GM12875 (cell line): ENCODE data around the gene RPN2.

ENCODE experiments used
- H3K4me3 ChIP-seq: one replicate; pipeline ENCODE4 v1.5.1; 2011; ENCODE audit warnings: low read depth, low read length, control low read depth
- CTCF ChIP-seq: IDR thresholded peaks from 2 replicates; pipeline ENCODE4 v1.5.1; 2011; ENCODE audit warnings: low read depth, mild to moderate bottlenecking, control low read depth, inconsistent platforms, low read length, moderate library complexity, borderline replicate concordance; ENCODE audit not compliant: insufficient read depth

The RPN2 gene

GRCh38 chr20:37282556-37282955 lies 103.4 kb downstream of the RPN2 start:
- no peak overlapping the region for H3K4me3 ChIP-seq
- TF ChIP-seq CTCF, result no peak

- TF ChIP-seq CTCF, result no peak
- no peak overlapping the region for H3K4me3 ChIP-seq
Observed at GRCh38 chr20:37283530-37284195, 104.5 kb downstream of the RPN2 start.

GRCh38 chr20:37284691-37285161 lies 105.6 kb downstream of the RPN2 start:
- no peak for TF ChIP-seq CTCF
- H3K4me3 ChIP-seq, result no peak overlapping the region

- no peak overlapping the region for H3K4me3 ChIP-seq
- no peak for TF ChIP-seq CTCF
Observed at GRCh38 chr20:37285664-37286374, 106.7 kb downstream of the RPN2 start.

GRCh38 chr20:37288091-37288490 lies 109.0 kb downstream of the RPN2 start:
- H3K4me3 ChIP-seq, result no peak overlapping the region
- no peak for TF ChIP-seq CTCF

GRCh38 chr20:37290158-37290810 lies 111.2 kb downstream of the RPN2 start:
- TF ChIP-seq CTCF, result no peak
- H3K4me3 ChIP-seq, result peak overlapping the region; percentile 71
